Fibroblast of mammary gland (primary cell): ENCODE measurements around the gene DOK7.

Experiments
- DNase-seq: peaks from one replicate; pipeline ENCODE4 v3.0.0-alpha.2; 2010; ENCODE audit warnings: low read depth
- H3K4me3 ChIP-seq: 2 replicates; pipeline ENCODE4 v1.5.1; 2011; ENCODE audit warnings: low read depth, mild to moderate bottlenecking, low read length, moderate library complexity; ENCODE audit not compliant: control insufficient read depth
- CTCF ChIP-seq: conservative IDR thresholded peaks from 2 replicates; pipeline ENCODE4 v1.5.1; 2011; ENCODE audit warnings: low read depth, low read length, inconsistent platforms; ENCODE audit not compliant: control insufficient read depth, insufficient read depth

The DOK7 gene

GRCh38 chr4:3520796-3521600 is 57.9 kb downstream of the DOK7 start:
- no peak overlapping the region for H3K4me3 ChIP-seq
- DNase-seq, result no peak
- TF ChIP-seq CTCF, result no peak

DNA sequence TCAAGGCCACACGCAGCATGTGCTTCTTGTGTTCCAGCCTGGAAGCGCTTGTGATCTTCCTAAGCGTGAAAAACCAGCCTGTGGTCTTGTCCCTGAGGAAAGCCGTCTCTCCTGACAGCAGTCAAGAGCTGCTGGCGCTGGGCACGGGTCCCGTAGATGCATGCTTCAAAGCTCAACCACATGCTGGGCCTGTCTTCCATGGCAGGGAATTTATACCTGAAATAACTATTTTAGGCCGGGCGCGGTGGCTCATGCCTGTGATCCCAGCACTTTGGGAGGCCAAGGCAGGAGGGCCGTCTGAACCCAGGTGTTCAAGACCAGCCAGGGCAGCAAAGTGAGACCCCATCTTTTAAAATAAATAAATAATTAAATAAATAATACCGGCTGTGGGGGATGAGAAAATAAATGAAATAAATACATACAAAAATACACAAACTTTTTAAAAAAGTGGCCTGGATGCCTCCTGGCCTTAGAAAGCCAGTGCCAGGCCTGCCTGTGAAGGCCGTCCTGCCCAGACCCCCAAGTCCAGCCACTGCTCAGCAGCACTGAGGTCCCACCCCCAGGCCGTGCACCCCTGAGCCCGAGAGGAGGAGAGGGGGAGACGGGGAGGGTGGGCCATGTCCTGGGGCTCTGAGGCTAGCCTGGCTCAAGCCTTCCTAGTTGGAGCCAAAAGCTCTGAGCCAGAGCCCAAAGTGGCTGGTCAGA is 58.7 kb downstream of the DOK7 start:
- H3K4me3 ChIP-seq, result no peak overlapping the region
- no peak for TF ChIP-seq CTCF
- DNase-seq, result no peak

DNA sequence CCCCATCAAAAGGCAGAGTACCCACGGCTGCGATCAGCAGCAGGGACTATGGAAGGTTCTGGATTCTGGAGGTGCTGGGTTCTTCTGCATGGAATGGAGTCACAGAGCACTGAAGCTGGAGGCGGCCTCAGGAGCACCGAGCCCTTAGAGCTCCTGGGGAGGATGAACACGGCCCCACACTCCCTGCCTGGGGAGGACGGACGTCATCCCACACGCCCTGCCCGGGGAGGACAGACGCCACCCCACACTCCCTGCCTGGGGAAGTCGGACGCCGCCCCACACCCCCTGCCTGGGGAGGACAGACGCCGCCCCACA is 59.2 kb downstream of the DOK7 start:
- TF ChIP-seq CTCF, result no peak
- no peak for DNase-seq

DNA sequence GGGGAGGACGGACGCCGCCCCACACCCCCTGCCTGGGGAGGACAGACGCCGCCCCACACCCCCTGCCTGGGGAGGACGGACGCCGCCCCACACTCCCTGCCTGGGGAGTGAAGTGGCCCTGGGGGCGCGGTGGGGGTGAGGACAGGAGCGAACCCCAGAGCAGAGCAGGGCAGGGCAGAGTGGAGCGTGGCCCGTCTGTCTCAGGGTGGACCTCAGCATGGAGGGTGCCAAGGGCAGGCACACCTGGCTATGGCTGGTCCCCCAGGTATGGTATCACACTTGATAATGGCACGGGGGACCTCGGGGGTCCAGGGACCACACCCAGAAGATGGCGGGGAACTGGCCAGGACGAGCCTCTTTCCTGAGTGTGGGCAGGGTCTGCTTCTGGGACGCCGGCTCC is 59.5 kb downstream of the DOK7 start:
- no peak for DNase-seq
- H3K4me3 ChIP-seq, result no peak overlapping the region
- TF ChIP-seq CTCF, result no peak

More for the DNA sequence above, 59.2 kb downstream of the DOK7 start:
- no peak overlapping the region for H3K4me3 ChIP-seq

DNA sequence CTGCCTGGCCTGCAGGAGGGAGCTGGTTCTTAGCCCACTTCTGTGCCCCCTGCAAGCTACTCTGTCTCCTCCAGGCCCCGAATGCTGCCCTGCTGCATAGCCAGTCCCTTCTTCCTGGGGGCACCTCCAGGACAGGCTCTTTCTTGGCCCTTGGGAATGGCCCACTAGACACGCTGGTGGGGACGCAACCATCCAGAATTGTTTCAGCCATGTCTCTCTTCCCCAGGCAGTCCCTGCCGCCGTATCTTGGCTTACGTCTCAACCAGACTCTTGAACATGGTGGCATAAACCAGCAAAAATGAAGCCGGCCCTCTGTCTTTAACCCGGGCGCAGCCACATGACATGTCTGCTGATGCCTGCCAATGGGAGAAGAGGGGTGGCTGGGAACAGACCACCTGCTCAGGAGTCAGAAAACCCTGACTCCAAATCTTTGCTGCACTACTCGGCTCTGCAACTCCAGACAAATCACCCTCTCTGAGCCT is 60.1 kb downstream of the DOK7 start:
- no peak overlapping the region for H3K4me3 ChIP-seq
- no peak for DNase-seq
- no peak for TF ChIP-seq CTCF

DNA sequence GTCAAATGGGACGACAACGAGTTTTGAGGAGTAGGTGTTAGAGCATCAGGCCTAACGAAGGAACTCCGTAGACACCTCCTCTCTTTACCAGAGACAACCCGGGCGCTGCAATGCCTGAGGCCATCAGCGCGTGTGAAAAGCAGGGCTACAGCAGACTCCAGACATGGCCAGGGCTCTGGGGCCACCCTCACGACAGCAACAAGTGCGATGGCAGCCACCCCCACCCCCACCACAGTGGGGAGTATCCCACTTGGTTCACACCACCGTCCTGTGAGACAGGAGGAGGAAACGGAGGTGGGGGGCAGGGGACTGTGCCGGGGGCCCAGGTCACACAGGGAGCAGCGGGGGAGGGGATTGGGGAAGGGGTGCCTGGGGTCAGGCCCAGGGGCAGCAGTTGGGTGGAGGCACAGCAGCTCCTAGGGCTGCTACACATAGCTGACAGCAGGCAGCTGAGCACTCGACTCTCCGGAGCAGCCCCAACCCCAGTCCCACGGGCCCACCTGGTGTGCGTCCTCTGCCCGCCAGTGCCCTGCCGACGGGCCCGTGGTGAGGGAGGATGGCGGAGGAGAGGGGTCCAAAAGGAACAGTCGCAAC is 60.6 kb downstream of the DOK7 start:
- TF ChIP-seq CTCF, result no peak
- H3K4me3 ChIP-seq, result no peak overlapping the region
- DNase-seq, result no peak
